ENCODE data around the gene EPB41L2. TPM values are rescaled to one million over a fixed set of nuclear protein-coding genes. Genes with fewer than 3 reads are reported as not detected.

EPB41L2 gene
- total RNA-seq, 3 donors from 2014 or later (not counting 1 experiment from before 2014, with no cell fraction given) = 6.8 to 11.4 (median 11.0) TPM

GRCh38 chr6:130873746-130874145, 189.3 kb downstream of the EPB41L2 start:
- Histone ChIP-seq H3K36me3 (ENCODE audit: control insufficient read depth, insufficient read depth, low read length) (no peaks in the 10 kb centered on the region), H3K4me1 (ENCODE audit: control insufficient read depth, insufficient read depth, low read length) (no peaks in the 10 kb centered on the region), H3K9me3 (ENCODE audit: control insufficient read depth, insufficient read depth, low read length) (no peaks in the 10 kb centered on the region), H3K27ac (ENCODE audit: low read length) (no peak overlapping the region), H3K4me3 (ENCODE audit: low read length) (no peak overlapping the region), H3K27me3 (ENCODE audit: control insufficient read depth, insufficient read depth, low read length) (no peaks in the 10 kb centered on the region)
- Mint-ChIP-seq H3K36me3 (no peaks in the 10 kb centered on the region), H3K27me3 (ENCODE audit: low read depth in 2 of 2) (peaks cover 0 to 13% of the 10 kb centered on the region in 2 donors), H3K4me1 (peaks cover 0 to 5% of the 10 kb centered on the region in 2 donors), H3K4me3 (no peak overlapping the region), H3K27ac (no peak overlapping the region), H3K9me3 (no peaks in the 10 kb centered on the region)
- WGBS (ENCODE audit: insufficient coverage) = 100% methylated on average over 3 of the region's 5 CpGs
- ATAC-seq = no peak
- no peak for TF ChIP-seq CTCF (IDR thresholded peaks at IDR 0.05)
- DNase-seq = no peak
- intact Hi-C loops (cut with micrococcal nuclease) = no loop called here

GRCh38 chr6:130872250-130873095, 190.6 kb downstream of the EPB41L2 start:
- no peaks in the 10 kb centered on the region for H3K4me1 ChIP-seq (ENCODE audit: control insufficient read depth, insufficient read depth, low read length)
- TF ChIP-seq CTCF (IDR thresholded peaks at IDR 0.05) = peak; percentile 90
- no peaks in the 10 kb centered on the region for H3K9me3 Mint-ChIP-seq
- H3K36me3 ChIP-seq (ENCODE audit: control insufficient read depth, insufficient read depth, low read length) = no peaks in the 10 kb centered on the region
- H3K9me3 ChIP-seq (ENCODE audit: control insufficient read depth, insufficient read depth, low read length) = no peaks in the 10 kb centered on the region
- H3K27ac Mint-ChIP-seq = no peak overlapping the region
- no peaks in the 10 kb centered on the region for H3K27me3 ChIP-seq (ENCODE audit: control insufficient read depth, insufficient read depth, low read length)
- H3K27me3 Mint-ChIP-seq (ENCODE audit: low read depth in 2 of 2) = peaks cover 0 to 13% of the 10 kb centered on the region in 2 donors
- no peak overlapping the region for H3K27ac ChIP-seq (ENCODE audit: low read length)
- no peak overlapping the region for H3K4me3 ChIP-seq (ENCODE audit: low read length)
- DNase-seq (peak; percentile 55 to 84), ATAC-seq (peak; percentile 57 to 65 (median 64))
- no peaks in the 10 kb centered on the region for H3K36me3 Mint-ChIP-seq
- peaks cover 0 to 5% of the 10 kb centered on the region in 2 donors for H3K4me1 Mint-ChIP-seq
- intact Hi-C loops (cut with micrococcal nuclease) = loop anchor here (1.0 kb wide), 2 partner anchors 550 to 578 kb away; no protein-coding TSS in a partner anchor
- H3K4me3 Mint-ChIP-seq = no peak overlapping the region
- WGBS (ENCODE audit: insufficient coverage) = 69% methylated on average over 8 of the region's 8 CpGs

GRCh38 chr6:130870179-130870880, 192.7 kb downstream of the EPB41L2 start:
- no peaks in the 10 kb centered on the region for H3K36me3 Mint-ChIP-seq
- no peak for DNase-seq
- TF ChIP-seq CTCF (IDR thresholded peaks at IDR 0.05) = no peak

More at GRCh38 chr6:130870179-130870880, 192.7 kb downstream of the EPB41L2 start:
- Histone ChIP-seq H3K36me3 (ENCODE audit: control insufficient read depth, insufficient read depth, low read length) (no peaks in the 10 kb centered on the region), H3K9me3 (ENCODE audit: control insufficient read depth, insufficient read depth, low read length) (no peaks in the 10 kb centered on the region), H3K27ac (ENCODE audit: low read length) (no peak overlapping the region), H3K27me3 (ENCODE audit: control insufficient read depth, insufficient read depth, low read length) (no peaks in the 10 kb centered on the region), H3K4me3 (ENCODE audit: low read length) (no peak overlapping the region), H3K4me1 (ENCODE audit: control insufficient read depth, insufficient read depth, low read length) (no peaks in the 10 kb centered on the region)
- H3K27me3 Mint-ChIP-seq (ENCODE audit: low read depth in 2 of 2) = peaks cover 0 to 9% of the 10 kb centered on the region in 2 donors
- no peak for ATAC-seq
- H3K4me1 Mint-ChIP-seq = peaks cover 0 to 5% of the 10 kb centered on the region in 2 donors
- WGBS (ENCODE audit: insufficient coverage) = 90% methylated on average over 9 of the region's 9 CpGs
- H3K4me3 Mint-ChIP-seq = no peak overlapping the region
- intact Hi-C loops (cut with micrococcal nuclease) = no loop called here
- H3K27ac Mint-ChIP-seq = no peak overlapping the region
- H3K9me3 Mint-ChIP-seq = no peaks in the 10 kb centered on the region

Measured in natural killer cell (primary cell).